GM23338 (cell line): Measurements from ENCODE around the gene HOMER1. TPM values are rescaled to one million over a fixed set of nuclear protein-coding genes. Genes with fewer than 3 reads are reported as not detected.

ENCODE experiments used
- ATAC-seq: fragments of 200-7000 bp; cut with Tn5 transposase; 3 replicates; pipeline ENCODE4 v1.9.1; 2020
- DNase-seq: peaks from one replicate; pipeline ENCODE4 v3.0.0-alpha.2; 2015; ENCODE audit warnings: low spot score
- H2AFZ ChIP-seq: fragments of 200-600 bp; sonication (generic); 2 replicates; pipeline ENCODE4 v1.8.0; 2016; ENCODE audit warnings: antibody characterized with exemption, mild to moderate bottlenecking, moderate library complexity
- H3F3A ChIP-seq: fragments of 200-600 bp; sonication (generic); replicated peaks from 2 replicates; pipeline ENCODE4 v1.8.0; 2017; ENCODE audit warnings: antibody characterized with exemption, mixed run types, low read depth
- H3K27ac ChIP-seq: fragments of 200-600 bp; sonication (generic); 2 replicates; pipeline ENCODE4 v1.6.1; 2016; ENCODE audit warnings: low read depth
- H3K27me3 ChIP-seq: fragments of 200-600 bp; sonication (generic); 2 replicates; pipeline ENCODE4 v1.8.0; 2016; ENCODE audit warnings: mild to moderate bottlenecking, mixed run types, moderate library complexity; ENCODE audit not compliant: insufficient read depth
- H3K36me3 ChIP-seq: fragments of 200-600 bp; sonication (generic); 2 replicates; pipeline ENCODE4 v1.8.0; 2016; ENCODE audit warnings: mild to moderate bottlenecking; ENCODE audit not compliant: insufficient read depth
- H3K4me1 ChIP-seq: fragments of 200-600 bp; sonication (generic); 2 replicates; pipeline ENCODE4 v1.8.0; 2016; ENCODE audit warnings: mild to moderate bottlenecking, moderate library complexity; ENCODE audit not compliant: insufficient read depth
- H3K4me2 ChIP-seq: fragments of 200-600 bp; sonication (generic); 2 replicates; pipeline ENCODE4 v1.7.1; 2017; ENCODE audit warnings: mixed run types
- H3K4me3 ChIP-seq: fragments of 200-600 bp; sonication (generic); 2 replicates; pipeline ENCODE4 v1.6.1; 2016; ENCODE audit warnings: mixed run types
- H3K79me2 ChIP-seq: fragments of 200-600 bp; sonication (generic); replicated peaks from 2 replicates; pipeline ENCODE4 v1.8.0; 2017; ENCODE audit warnings: mild to moderate bottlenecking; ENCODE audit not compliant: insufficient read depth
- H3K9me2 ChIP-seq: fragments of 200-600 bp; sonication (generic); 2 replicates; pipeline ENCODE4 v1.8.0; 2017; ENCODE audit not compliant: insufficient read depth
- H4K20me1 ChIP-seq: fragments of 200-600 bp; sonication (generic); replicated peaks from 2 replicates; pipeline ENCODE4 v1.8.0; 2017; ENCODE audit warnings: mild to moderate bottlenecking; ENCODE audit not compliant: insufficient read depth
- H3K27ac Mint-ChIP-seq: 2 replicates; pipeline ENCODE4 v1.8.0; 2020; ENCODE audit warnings: inconsistent platforms, mild to moderate bottlenecking, moderate library complexity, mixed read lengths
- H3K27me3 Mint-ChIP-seq: 3 replicates; pipeline ENCODE4 v1.8.0; 2022; ENCODE audit warnings: low read depth, mild to moderate bottlenecking, moderate library complexity, mixed read lengths, inconsistent platforms; ENCODE audit not compliant: insufficient read depth, poor library complexity
- H3K36me3 Mint-ChIP-seq: 3 replicates; pipeline ENCODE4 v1.8.0; 2021; ENCODE audit warnings: low read depth, mild to moderate bottlenecking, inconsistent platforms, moderate library complexity, mixed read lengths
- H3K4me1 Mint-ChIP-seq: 3 replicates; pipeline ENCODE4 v1.8.0; 2020; ENCODE audit warnings: mild to moderate bottlenecking, inconsistent platforms, mixed read lengths
- H3K4me3 Mint-ChIP-seq: 3 replicates; pipeline ENCODE4 v1.8.0; 2021; ENCODE audit warnings: moderate library complexity, mild to moderate bottlenecking, inconsistent platforms, mixed read lengths
- H3K9me3 Mint-ChIP-seq: 3 replicates; pipeline ENCODE4 v1.8.0; 2020; ENCODE audit warnings: moderate library complexity, mild to moderate bottlenecking, inconsistent platforms, mixed read lengths
- CREB1 ChIP-seq: fragments of 250-450 bp; sonication (Bioruptor Pico); IDR thresholded peaks from 2 replicates; pipeline ENCODE4 v1.5.0; 2020; ENCODE audit warnings: low read depth, mild to moderate bottlenecking, moderate library complexity
- ETS1 ChIP-seq: IDR thresholded peaks from 2 replicates; pipeline ENCODE4 v1.6.1; 2016; ENCODE audit warnings: antibody characterized with exemption
- EZH2 ChIP-seq: fragments of 200-600 bp; sonication (generic); IDR thresholded peaks from one replicate; pipeline ENCODE4 v1.8.0; 2017; ENCODE audit warnings: antibody characterized with exemption, mild to moderate bottlenecking, low read depth; ENCODE audit not compliant: unreplicated experiment
- EZH2phosphoT487 ChIP-seq: fragments of 200-600 bp; sonication (generic); IDR thresholded peaks from one replicate; pipeline ENCODE4 v1.8.1; 2018; ENCODE audit warnings: antibody characterized with exemption; ENCODE audit not compliant: unreplicated experiment
- JUNB ChIP-seq: IDR thresholded peaks from one replicate; pipeline ENCODE4 v1.6.1; 2016; ENCODE audit warnings: antibody characterized with exemption; ENCODE audit not compliant: unreplicated experiment
- POLR2AphosphoS5 ChIP-seq: IDR thresholded peaks from 2 replicates; pipeline ENCODE4 v1.6.1; 2016; ENCODE audit warnings: antibody characterized with exemption, low read depth
- REST ChIP-seq: IDR thresholded peaks from one replicate; pipeline ENCODE4 v1.6.1; 2018; ENCODE audit warnings: antibody characterized with exemption; ENCODE audit not compliant: unreplicated experiment
- ZNF114 ChIP-seq: fragments of 250-450 bp; sonication (Bioruptor Pico); IDR thresholded peaks from 2 replicates; pipeline ENCODE4 v1.5.0; 2020; ENCODE audit warnings: mild to moderate bottlenecking, moderate library complexity
- ZNF331 ChIP-seq: fragments of 250-450 bp; sonication (Bioruptor Pico); IDR thresholded peaks from 2 replicates; pipeline ENCODE4 v1.5.0; 2020; ENCODE audit warnings: low read depth, mild to moderate bottlenecking, moderate library complexity
- ZNF462 ChIP-seq: fragments of 250-450 bp; sonication (Bioruptor Pico); IDR thresholded peaks from 2 replicates; pipeline ENCODE4 v1.5.0; 2020; ENCODE audit warnings: mild to moderate bottlenecking, moderate library complexity
- polyA plus RNA-seq: library from polyadenylated mRNA; unstranded; fragments of >200 nt; fragmentation: Nextera tagmentation; extraction: Ambion mirVana; gene quantifications from 2 replicates; pipeline ENCODE4 v1.2.1, GENCODE V29; 2016
- total RNA-seq: library from RNA; depleted of rRNA; stranded (reverse); fragments of >200 nt; shearing (Covaris generic); gene quantifications from 2 replicates; pipeline ENCODE4 v1.2.3, GENCODE V29; 2014

Gene HOMER1
- total and polyA plus RNA-seq, 2 experiments from 2014 or later: 45.1 to 80.3 TPM

GRCh38 chr5:79499640-79500273 lies 14.2 kb downstream of the HOMER1 start:
- Histone ChIP-seq H3K36me3 (no peaks in the 10 kb centered on the region), H2AFZ (no peak overlapping the region), H3K27ac (no peak overlapping the region), H3K27me3 (no peaks in the 10 kb centered on the region), H3K9me2 (no peaks in the 10 kb centered on the region), H3F3A (no peaks in the 10 kb centered on the region), H3K4me1 (peaks cover 38% of the 10 kb centered on the region), H3K79me2 (peaks cover 100% of the 10 kb centered on the region), H4K20me1 (peaks cover 14% of the 10 kb centered on the region), H3K4me3 (no peak overlapping the region), H3K4me2 (no peak overlapping the region)
- peaks cover 1% of the 10 kb centered on the region for H3K27me3 Mint-ChIP-seq
- H3K27ac Mint-ChIP-seq: peak overlapping the region; percentile 38; the same call in 1 of the 2 replicates
- TF ChIP-seq CREB1: no peak
- H3K4me1 Mint-ChIP-seq: peaks cover 40% of the 10 kb centered on the region
- H3K4me3 Mint-ChIP-seq: no peak overlapping the region
- no peaks in the 10 kb centered on the region for H3K9me3 Mint-ChIP-seq
- ATAC-seq: no peak
- peaks cover 3% of the 10 kb centered on the region; the same call in 1 of the 3 replicates for H3K36me3 Mint-ChIP-seq
- DNase-seq: no peak

- peaks cover 100% of the 10 kb centered on the region for H3K79me2 ChIP-seq
- no peaks in the 10 kb centered on the region for H3K36me3 Mint-ChIP-seq
- H3K4me3 Mint-ChIP-seq: no peak overlapping the region
- no peak overlapping the region for H2AFZ ChIP-seq
- no peak for ATAC-seq
- H3K4me1 Mint-ChIP-seq: peaks cover 43% of the 10 kb centered on the region
- H3K27ac ChIP-seq: no peak overlapping the region
- DNase-seq: peak; percentile 43
- H3K27me3 ChIP-seq: no peaks in the 10 kb centered on the region
- H3F3A ChIP-seq: no peaks in the 10 kb centered on the region
- H3K9me2 ChIP-seq: no peaks in the 10 kb centered on the region
- H3K36me3 ChIP-seq: no peaks in the 10 kb centered on the region
- peaks cover 30% of the 10 kb centered on the region for H3K4me1 ChIP-seq
- H3K27ac Mint-ChIP-seq: no peak overlapping the region
- peaks cover 5% of the 10 kb centered on the region; the same call in 1 of the 2 replicates for H4K20me1 ChIP-seq
- no peaks in the 10 kb centered on the region for H3K9me3 Mint-ChIP-seq
- H3K4me3 ChIP-seq: no peak overlapping the region
- H3K27me3 Mint-ChIP-seq: peaks cover 1% of the 10 kb centered on the region
- H3K4me2 ChIP-seq: peak overlapping the region; percentile 44; the same call in 1 of the 2 replicates
- TF ChIP-seq ETS1 (no peak), ZNF462 (CRISPR knock-in tag) (no peak), EZH2phosphoT487 (no peak), JUNB (no peak), ZNF331 (no peak), POLR2AphosphoS5 (no peak), CREB1 (no peak), ZNF114 (CRISPR knock-in tag) (no peak), REST (no peak), EZH2 (no peak)
Observed at GRCh38 chr5:79495311-79495710, 18.6 kb downstream of the HOMER1 start.
